Activated T-helper 17 cell treated with anti-CD3 and anti-CD28 coated beads, Interleukin-2, amount 50 U/mL, for 72 hours (primary cell): ENCODE results near the gene GRAMD1B. TPM values are rescaled to one million over a fixed set of nuclear protein-coding genes. Genes with fewer than 3 reads are reported as not detected.
A peak's percentile ranks its signal among the peaks of the same experiment; 100 is the strongest.

Source experiments
- ATAC-seq: fragments of 150-1000 bp; cut with Tn5 transposase; replicated peaks from 2 replicates; pipeline ENCODE4 v1.10.0; 2021; ENCODE audit warnings: mild to moderate bottlenecking, moderate library complexity
- H3K27ac Mint-ChIP-seq: one replicate; pipeline ENCODE4 v1.8.0; 2022; ENCODE audit warnings: mixed read lengths
- H3K27me3 Mint-ChIP-seq: one replicate; pipeline ENCODE4 v1.8.0; 2022; ENCODE audit warnings: mixed read lengths
- H3K36me3 Mint-ChIP-seq: one replicate; pipeline ENCODE4 v1.8.0; 2022; ENCODE audit warnings: low read depth, mild to moderate bottlenecking, mixed read lengths
- H3K4me1 Mint-ChIP-seq: one replicate; pipeline ENCODE4 v1.8.0; 2022; ENCODE audit warnings: mixed read lengths
- H3K4me3 Mint-ChIP-seq: one replicate; pipeline ENCODE4 v1.8.0; 2022; ENCODE audit warnings: mild to moderate bottlenecking, mixed read lengths
- H3K9me3 Mint-ChIP-seq: one replicate; pipeline ENCODE4 v1.8.0; 2022; ENCODE audit warnings: mixed read lengths
- total RNA-seq, 2 donors: library from RNA; stranded (reverse); gene quantifications; one replicate each; pipeline ENCODE4 v1.2.3, GENCODE V29; 2022

GRAMD1B gene
- total RNA-seq, 2 donors from 2014 or later = 41.7 to 78.3 TPM

DNA sequence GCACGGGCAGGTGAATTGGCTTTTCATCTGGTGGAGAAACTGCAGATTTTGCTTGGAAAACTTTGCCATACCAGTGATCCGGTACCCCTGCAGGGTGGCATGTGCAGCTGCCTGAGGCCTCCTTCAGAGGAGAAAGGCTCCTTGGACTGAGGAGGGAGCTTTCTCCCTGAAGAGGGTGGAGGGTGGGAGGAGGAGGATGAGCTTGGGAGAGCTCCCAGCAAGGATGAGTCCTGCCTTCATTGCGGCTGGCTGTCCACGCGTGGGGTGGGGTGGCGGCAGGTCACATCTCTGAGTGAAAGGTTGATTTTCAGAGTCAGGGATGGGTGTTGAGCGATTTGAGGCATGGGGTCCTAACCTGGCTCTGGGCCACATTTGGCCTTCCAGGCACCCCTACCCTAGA is 96.8 kb downstream of the GRAMD1B start:
- Mint-ChIP-seq H3K4me3 (no peak overlapping the region), H3K27me3 (no peaks in the 10 kb centered on the region), H3K4me1 (no peaks in the 10 kb centered on the region), H3K36me3 (peaks cover 16% of the 10 kb centered on the region), H3K27ac (no peak overlapping the region), H3K9me3 (no peaks in the 10 kb centered on the region)
- ATAC-seq = no peak

GRCh38 chr11:123527526-123527925 is 97.5 kb downstream of the GRAMD1B start:
- H3K36me3 Mint-ChIP-seq = peaks cover 16% of the 10 kb centered on the region
- no peaks in the 10 kb centered on the region for H3K9me3 Mint-ChIP-seq
- no peak overlapping the region for H3K27ac Mint-ChIP-seq
- no peaks in the 10 kb centered on the region for H3K4me1 Mint-ChIP-seq
- ATAC-seq = no peak
- H3K4me3 Mint-ChIP-seq = no peak overlapping the region
- no peaks in the 10 kb centered on the region for H3K27me3 Mint-ChIP-seq

DNA sequence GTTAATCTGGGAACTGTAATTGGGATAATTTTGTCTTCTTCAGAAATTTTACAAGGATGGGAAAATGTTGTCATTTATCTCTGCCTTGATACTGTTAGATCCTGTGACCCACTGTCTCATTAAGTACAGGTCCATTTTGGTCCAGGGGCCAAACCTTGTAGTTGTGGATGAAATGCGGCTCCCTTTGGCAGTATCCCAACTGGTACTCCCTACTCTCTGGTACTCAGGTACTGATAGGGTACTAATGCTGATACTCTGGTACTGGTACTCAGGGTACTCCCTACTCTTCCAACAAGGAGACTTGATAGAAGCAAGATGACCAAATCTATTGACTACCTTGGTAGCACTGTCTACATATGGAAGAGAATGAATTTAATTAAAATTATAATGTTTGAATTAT is 97.9 kb downstream of the GRAMD1B start:
- Mint-ChIP-seq H3K36me3 (peaks cover 16% of the 10 kb centered on the region), H3K9me3 (no peaks in the 10 kb centered on the region), H3K27ac (no peak overlapping the region)

DNA sequence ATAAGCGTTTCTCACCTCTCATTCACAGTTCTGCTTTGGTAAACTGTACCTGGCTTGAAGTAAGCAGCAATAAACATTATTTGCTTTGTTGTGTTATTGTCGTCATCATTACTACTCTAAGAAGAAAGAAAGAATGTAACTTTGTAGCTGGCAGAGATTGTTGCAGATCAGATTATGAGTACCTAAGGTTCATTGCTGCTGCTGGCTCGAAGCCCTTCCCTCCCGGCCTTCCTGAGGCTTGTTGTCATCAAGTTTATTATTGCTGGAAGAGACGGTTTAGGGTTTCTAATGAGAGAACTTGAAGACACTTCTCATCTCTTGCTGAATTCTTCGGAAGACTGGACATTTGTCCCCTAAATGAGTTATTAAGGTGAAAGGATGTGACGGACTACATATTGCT is 101.3 kb downstream of the GRAMD1B start:
- Mint-ChIP-seq H3K4me3 (no peak overlapping the region), H3K36me3 (peaks cover 16% of the 10 kb centered on the region), H3K9me3 (no peaks in the 10 kb centered on the region), H3K27ac (no peak overlapping the region), H3K27me3 (no peaks in the 10 kb centered on the region), H3K4me1 (peaks cover 12% of the 10 kb centered on the region)
- ATAC-seq = no peak

More for the DNA sequence above, 97.9 kb downstream of the GRAMD1B start:
- no peak for ATAC-seq
- no peaks in the 10 kb centered on the region for H3K4me1 Mint-ChIP-seq
- no peak overlapping the region for H3K4me3 Mint-ChIP-seq
- no peaks in the 10 kb centered on the region for H3K27me3 Mint-ChIP-seq

- Mint-ChIP-seq H3K4me3 (no peak overlapping the region), H3K9me3 (no peaks in the 10 kb centered on the region), H3K4me1 (peaks cover 19% of the 10 kb centered on the region), H3K27me3 (no peaks in the 10 kb centered on the region), H3K27ac (no peak overlapping the region), H3K36me3 (peaks cover 16% of the 10 kb centered on the region)
- ATAC-seq = no peak
Observed at GRCh38 chr11:123532131-123532530, 102.1 kb downstream of the GRAMD1B start.

- H3K4me1 Mint-ChIP-seq = peaks cover 19% of the 10 kb centered on the region
- peaks cover 2% of the 10 kb centered on the region for H3K36me3 Mint-ChIP-seq
- no peaks in the 10 kb centered on the region for H3K9me3 Mint-ChIP-seq
- ATAC-seq = no peak
- no peaks in the 10 kb centered on the region for H3K27me3 Mint-ChIP-seq
- no peak overlapping the region for H3K4me3 Mint-ChIP-seq
- no peak overlapping the region for H3K27ac Mint-ChIP-seq
Observed at GRCh38 chr11:123535401-123535800, 105.3 kb downstream of the GRAMD1B start.

GRCh38 chr11:123536690-123537437 is 106.8 kb downstream of the GRAMD1B start:
- no peak for ATAC-seq
- Mint-ChIP-seq H3K27ac (peak overlapping the region; percentile 47), H3K4me1 (peaks cover 19% of the 10 kb centered on the region), H3K36me3 (no peaks in the 10 kb centered on the region), H3K9me3 (no peaks in the 10 kb centered on the region), H3K27me3 (no peaks in the 10 kb centered on the region), H3K4me3 (no peak overlapping the region)

- H3K9me3 Mint-ChIP-seq = no peaks in the 10 kb centered on the region
- no peak overlapping the region for H3K27ac Mint-ChIP-seq
- no peak overlapping the region for H3K4me3 Mint-ChIP-seq
- no peaks in the 10 kb centered on the region for H3K27me3 Mint-ChIP-seq
- no peaks in the 10 kb centered on the region for H3K36me3 Mint-ChIP-seq
- peaks cover 22% of the 10 kb centered on the region for H3K4me1 Mint-ChIP-seq
- no peak for ATAC-seq
Observed at GRCh38 chr11:123537726-123538125, 107.7 kb downstream of the GRAMD1B start.

DNA sequence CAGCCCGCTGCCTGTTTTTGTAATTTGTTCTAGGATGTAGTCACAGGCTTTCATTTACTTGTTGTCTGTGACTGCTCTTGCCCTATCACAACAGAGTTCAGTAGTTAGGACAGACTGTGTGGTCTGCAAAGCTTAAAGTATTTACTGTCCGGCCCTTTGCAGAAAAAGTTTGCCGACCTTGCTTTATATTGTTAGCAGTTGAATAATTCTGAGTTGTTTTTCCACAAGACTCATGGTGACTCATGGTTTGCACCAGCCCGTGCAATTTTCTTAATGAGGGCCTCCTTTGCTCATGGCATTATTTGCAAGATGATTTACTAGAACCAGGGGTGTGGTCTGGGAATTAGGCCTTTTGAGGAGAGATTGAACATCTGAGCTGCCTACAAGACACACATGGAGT is 113.7 kb downstream of the GRAMD1B start:
- no peaks in the 10 kb centered on the region for H3K36me3 Mint-ChIP-seq
- no peaks in the 10 kb centered on the region for H3K27me3 Mint-ChIP-seq
- no peak overlapping the region for H3K4me3 Mint-ChIP-seq
- peaks cover 7% of the 10 kb centered on the region for H3K4me1 Mint-ChIP-seq
- no peaks in the 10 kb centered on the region for H3K9me3 Mint-ChIP-seq
- no peak overlapping the region for H3K27ac Mint-ChIP-seq
- peak; percentile 24 for ATAC-seq

- ATAC-seq = no peak
- Mint-ChIP-seq H3K36me3 (no peaks in the 10 kb centered on the region), H3K4me1 (peaks cover 9% of the 10 kb centered on the region), H3K27me3 (no peaks in the 10 kb centered on the region), H3K27ac (no peak overlapping the region), H3K4me3 (no peak overlapping the region), H3K9me3 (no peaks in the 10 kb centered on the region)
Observed at GRCh38 chr11:123544631-123545375, 114.7 kb downstream of the GRAMD1B start.

DNA sequence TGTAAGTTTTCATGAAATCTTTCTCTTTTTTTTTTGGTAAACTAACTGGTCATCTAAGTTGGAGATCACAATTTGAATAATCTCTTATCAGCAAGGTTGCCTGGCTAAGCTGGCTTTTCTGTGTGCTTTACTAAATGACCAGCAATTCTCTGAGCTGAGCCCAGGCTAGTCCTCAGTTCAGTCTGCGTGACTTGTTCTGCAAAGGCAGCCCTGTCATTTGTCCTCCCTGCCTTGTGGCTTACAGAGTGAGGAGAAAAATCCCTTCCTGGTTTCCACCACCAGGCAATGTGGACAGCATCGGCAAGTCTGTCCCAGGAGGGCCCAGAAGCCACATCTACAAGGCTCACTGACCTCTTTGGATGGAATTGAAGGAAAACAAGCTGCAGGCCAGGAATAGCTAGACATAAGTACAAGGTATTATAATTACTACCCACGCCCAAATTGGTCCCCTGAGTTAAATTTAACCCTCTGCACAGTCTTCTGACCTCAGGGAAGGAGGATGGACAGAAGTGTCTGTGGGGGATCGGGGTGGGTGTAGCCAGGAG is 115.7 kb downstream of the GRAMD1B start:
- no peak overlapping the region for H3K27ac Mint-ChIP-seq
- ATAC-seq = no peak
- no peaks in the 10 kb centered on the region for H3K9me3 Mint-ChIP-seq
- H3K27me3 Mint-ChIP-seq = no peaks in the 10 kb centered on the region
- H3K36me3 Mint-ChIP-seq = no peaks in the 10 kb centered on the region
- no peak overlapping the region for H3K4me3 Mint-ChIP-seq
- H3K4me1 Mint-ChIP-seq = peaks cover 16% of the 10 kb centered on the region

- ATAC-seq = no peak
- H3K27me3 Mint-ChIP-seq = no peaks in the 10 kb centered on the region
- H3K27ac Mint-ChIP-seq = peak overlapping the region; percentile 25
- H3K4me1 Mint-ChIP-seq = peaks cover 16% of the 10 kb centered on the region
- H3K4me3 Mint-ChIP-seq = no peak overlapping the region
- no peaks in the 10 kb centered on the region for H3K36me3 Mint-ChIP-seq
- H3K9me3 Mint-ChIP-seq = no peaks in the 10 kb centered on the region
Observed at GRCh38 chr11:123546515-123546914, 116.4 kb downstream of the GRAMD1B start.

GRCh38 chr11:123547180-123547579 is 117.1 kb downstream of the GRAMD1B start:
- peaks cover 13% of the 10 kb centered on the region for H3K4me1 Mint-ChIP-seq
- no peaks in the 10 kb centered on the region for H3K27me3 Mint-ChIP-seq
- H3K27ac Mint-ChIP-seq = peak overlapping the region; percentile 25
- no peaks in the 10 kb centered on the region for H3K36me3 Mint-ChIP-seq
- no peaks in the 10 kb centered on the region for H3K9me3 Mint-ChIP-seq
- ATAC-seq = no peak
- no peak overlapping the region for H3K4me3 Mint-ChIP-seq

DNA sequence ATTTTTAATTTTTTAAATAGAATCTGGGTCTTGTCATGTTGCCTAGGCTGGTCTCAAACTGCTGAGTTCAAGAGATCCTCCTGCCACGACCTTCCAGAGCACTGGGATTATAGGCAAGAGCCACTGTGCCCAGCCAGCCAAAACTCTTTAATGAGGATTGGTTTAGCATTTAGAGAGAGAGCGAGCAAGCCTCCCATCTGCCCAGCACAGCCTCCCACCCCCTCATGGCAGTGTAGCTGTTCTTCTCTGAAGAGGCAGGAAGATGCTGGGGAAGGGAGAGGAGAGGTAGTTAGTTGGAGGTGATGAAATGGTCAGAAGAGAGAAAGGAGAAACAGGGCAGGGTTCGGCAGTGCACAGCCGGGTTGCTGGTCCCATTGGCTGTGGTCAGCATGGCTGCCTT is 118.7 kb downstream of the GRAMD1B start:
- Mint-ChIP-seq H3K9me3 (no peaks in the 10 kb centered on the region), H3K4me1 (peaks cover 14% of the 10 kb centered on the region), H3K4me3 (no peak overlapping the region), H3K27me3 (no peaks in the 10 kb centered on the region), H3K27ac (no peak overlapping the region), H3K36me3 (no peaks in the 10 kb centered on the region)
- no peak for ATAC-seq
